ENCODE results near the gene FNDC10.
"Not testable (repeated sequence)": the region's sequence is repeated elsewhere in the genome, so short reads cannot be mapped to it uniquely, and the experiment has no call there.

The FNDC10 gene

GRCh38 chr1:1599030-1599934 lies 653 bp downstream of the FNDC10 start:
- in situ Hi-C loops (cut with MboI; ENCODE audit: low sequenced_read_pairs), result no loop called here

- in situ Hi-C loops (cut with MboI; ENCODE audit: low sequenced_read_pairs), result no loop called here
Measured at GRCh38 chr1:1598720-1599029, 1.3 kb downstream of the FNDC10 start.

GRCh38 chr1:1598051-1598719 lies 1.8 kb downstream of the FNDC10 start:
- in situ Hi-C loops (cut with MboI; ENCODE audit: low sequenced_read_pairs), result no loop called here

- in situ Hi-C loops (cut with MboI; ENCODE audit: low sequenced_read_pairs), result no loop called here
Measured at GRCh38 chr1:1597275-1597930, 2.5 kb downstream of the FNDC10 start.

GRCh38 chr1:1596493-1597274 lies 3.3 kb downstream of the FNDC10 start:
- in situ Hi-C loops (cut with MboI; ENCODE audit: low sequenced_read_pairs), result no loop called here

GRCh38 chr1:1595341-1595740 lies 4.6 kb downstream of the FNDC10 start:
- in situ Hi-C loops (cut with MboI; ENCODE audit: low sequenced_read_pairs), result not testable (repeated sequence)

GRCh38 chr1:1594602-1595260 lies 5.2 kb downstream of the FNDC10 start:
- in situ Hi-C loops (cut with MboI; ENCODE audit: low sequenced_read_pairs), result no loop called here

GRCh38 chr1:1593834-1594601 lies 5.9 kb downstream of the FNDC10 start:
- in situ Hi-C loops (cut with MboI; ENCODE audit: low sequenced_read_pairs), result no loop called here

GRCh38 chr1:1591452-1591851 lies 8.5 kb downstream of the FNDC10 start:
- in situ Hi-C loops (cut with MboI; ENCODE audit: low sequenced_read_pairs), result no loop called here

GRCh38 chr1:1583347-1584010 lies 16.5 kb downstream of the FNDC10 start:
- in situ Hi-C loops (cut with MboI; ENCODE audit: low sequenced_read_pairs), result no loop called here

- in situ Hi-C loops (cut with MboI; ENCODE audit: low sequenced_read_pairs), result no loop called here
Measured at GRCh38 chr1:1582585-1583346, 17.2 kb downstream of the FNDC10 start.

GRCh38 chr1:1578371-1578940 lies 21.5 kb downstream of the FNDC10 start:
- in situ Hi-C loops (cut with MboI; ENCODE audit: low sequenced_read_pairs), result no loop called here

- in situ Hi-C loops (cut with MboI; ENCODE audit: low sequenced_read_pairs), result no loop called here
Measured at GRCh38 chr1:1577367-1578011, 22.4 kb downstream of the FNDC10 start.

- in situ Hi-C loops (cut with MboI; ENCODE audit: low sequenced_read_pairs), result no loop called here
Measured at GRCh38 chr1:1574721-1575537, 25.0 kb downstream of the FNDC10 start, which contains the start of gene SSU72. SSU72 (minus strand) TSS chr1:1574863; CDS start chr1:1574557, 306 bp downstream.

GRCh38 chr1:1573843-1574720 lies 25.9 kb downstream of the FNDC10 start:
- in situ Hi-C loops (cut with MboI; ENCODE audit: low sequenced_read_pairs), result no loop called here

GRCh38 chr1:1569341-1569740 lies 30.6 kb downstream of the FNDC10 start:
- in situ Hi-C loops (cut with MboI; ENCODE audit: low sequenced_read_pairs), result no loop called here
